ENCODE data around the gene XPO6. TPM values are rescaled to one million over a fixed set of nuclear protein-coding genes. Genes with fewer than 3 reads are reported as not detected.

XPO6 gene
- total RNA-seq, 4 donors from 2014 or later = 94.7 to 272 (median 130) TPM

GRCh38 chr16:28187595-28188004 lies 24.2 kb downstream of the XPO6 start:
- Histone ChIP-seq H3K36me3 (no peaks in the 10 kb centered on the region), H3K27me3 (no peaks in the 10 kb centered on the region), H3K4me1 (peaks cover 0 to 36% (median 14%) of the 10 kb centered on the region in 4 donors), H3K27ac (peak overlapping the region; percentile 47 to 78 (median 62)), H3K4me3 (no peak overlapping the region), H3K9me3 (no peaks in the 10 kb centered on the region)
- no peak for DNase-seq
- TF ChIP-seq CTCF (IDR thresholded peaks at IDR 0.05) = no peak
- no peak for TF ChIP-seq POLR2A (IDR thresholded peaks at IDR 0.05)

DNA sequence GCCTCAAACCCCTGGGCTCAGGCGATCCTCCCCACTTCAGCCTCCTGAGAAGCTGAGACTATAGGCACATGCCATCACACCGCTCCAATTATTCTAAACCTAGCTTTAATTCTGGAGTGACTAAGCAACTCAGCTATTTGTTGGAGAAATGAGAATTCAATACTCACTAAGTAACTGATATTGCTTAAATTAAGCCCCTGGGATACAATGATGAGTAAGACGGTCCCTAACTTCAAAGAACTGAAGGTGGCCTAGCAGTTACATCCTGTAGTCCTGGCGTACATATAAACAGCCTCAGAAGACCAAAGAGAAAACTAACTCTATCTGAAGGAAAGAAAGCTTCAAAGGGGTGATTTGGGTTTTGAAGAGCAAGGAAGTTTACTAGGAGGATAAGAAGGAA lies 25.0 kb downstream of the XPO6 start:
- H3K4me3 ChIP-seq = no peak overlapping the region
- H3K9me3 ChIP-seq = no peaks in the 10 kb centered on the region
- peak overlapping the region; percentile 47 to 78 (median 62) for H3K27ac ChIP-seq
- no peaks in the 10 kb centered on the region for H3K27me3 ChIP-seq
- peaks cover 3 to 34% (median 15%) of the 10 kb centered on the region in 4 donors for H3K4me1 ChIP-seq
- no peaks in the 10 kb centered on the region for H3K36me3 ChIP-seq
- TF ChIP-seq POLR2A (IDR thresholded peaks at IDR 0.05) (no peak), CTCF (IDR thresholded peaks at IDR 0.05) (no peak)
- DNase-seq = no peak

- H3K27me3 ChIP-seq = no peaks in the 10 kb centered on the region
- no peak overlapping the region for H3K4me3 ChIP-seq
- DNase-seq = no peak
- no peaks in the 10 kb centered on the region for H3K36me3 ChIP-seq
- H3K4me1 ChIP-seq = peaks cover 3 to 34% (median 20%) of the 10 kb centered on the region in 4 donors
- peak overlapping the region in 1 of 4 donors; percentile 78 for H3K27ac ChIP-seq
- H3K9me3 ChIP-seq = no peaks in the 10 kb centered on the region
- TF ChIP-seq CTCF (IDR thresholded peaks at IDR 0.05) = no peak
- TF ChIP-seq POLR2A (IDR thresholded peaks at IDR 0.05) = no peak
Observed at GRCh38 chr16:28185696-28186095, 26.1 kb downstream of the XPO6 start.

DNA sequence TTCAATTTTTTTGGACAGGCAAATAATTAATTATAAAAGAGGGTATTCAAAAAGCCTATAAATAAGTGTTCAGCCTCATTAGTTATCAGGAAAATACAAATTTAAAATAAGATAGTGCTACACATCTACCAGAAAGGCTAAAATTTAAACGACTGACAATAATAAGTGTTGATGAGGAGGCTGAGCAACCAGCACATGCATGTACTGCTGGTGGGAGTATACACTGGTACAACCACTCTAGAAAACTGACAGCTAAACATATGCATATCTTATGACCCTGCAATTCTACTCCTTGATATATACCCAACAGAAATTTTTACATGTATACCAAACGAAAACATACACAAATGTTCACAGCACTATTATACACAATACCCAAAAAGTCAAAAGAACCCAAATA lies 27.1 kb downstream of the XPO6 start:
- Histone ChIP-seq H3K4me1 (peaks cover 3 to 32% (median 20%) of the 10 kb centered on the region in 4 donors), H3K36me3 (no peaks in the 10 kb centered on the region), H3K27me3 (no peaks in the 10 kb centered on the region), H3K9me3 (no peaks in the 10 kb centered on the region), H3K4me3 (no peak overlapping the region), H3K27ac (no peak overlapping the region)
- TF ChIP-seq POLR2A (IDR thresholded peaks at IDR 0.05) (no peak), CTCF (IDR thresholded peaks at IDR 0.05) (no peak)
- DNase-seq = no peak

- Histone ChIP-seq H3K9me3 (no peaks in the 10 kb centered on the region), H3K4me1 (peaks cover 3 to 28% (median 15%) of the 10 kb centered on the region in 4 donors), H3K27ac (no peak overlapping the region), H3K36me3 (no peaks in the 10 kb centered on the region), H3K27me3 (no peaks in the 10 kb centered on the region), H3K4me3 (no peak overlapping the region)
- DNase-seq = no peak
- TF ChIP-seq POLR2A (IDR thresholded peaks at IDR 0.05) = no peak
- no peak for TF ChIP-seq CTCF (IDR thresholded peaks at IDR 0.05)
Observed at GRCh38 chr16:28183930-28184329, 27.8 kb downstream of the XPO6 start.

DNA sequence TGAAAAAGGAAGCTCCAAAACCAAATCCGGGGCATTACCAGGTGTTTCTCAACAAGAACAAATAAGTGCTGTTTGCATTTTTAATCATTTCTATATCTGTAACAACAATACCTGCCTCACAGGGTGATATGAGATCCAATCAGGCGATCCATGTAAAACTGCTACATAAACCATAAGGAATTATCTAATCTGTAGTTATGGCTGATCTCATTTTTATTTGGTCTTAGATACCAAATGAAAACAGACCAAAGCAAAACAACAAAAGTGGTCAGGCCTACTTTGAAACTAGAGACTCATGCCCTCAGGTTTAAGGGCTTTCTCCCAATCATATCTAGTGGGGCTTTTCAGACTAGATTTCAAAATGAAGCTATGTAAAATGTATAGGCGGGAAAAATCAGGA lies 28.3 kb downstream of the XPO6 start:
- DNase-seq = no peak

More for the DNA sequence above, 28.3 kb downstream of the XPO6 start:
- Histone ChIP-seq H3K27ac (no peak overlapping the region), H3K4me3 (no peak overlapping the region), H3K4me1 (peaks cover 3 to 28% (median 13%) of the 10 kb centered on the region in 4 donors), H3K9me3 (no peaks in the 10 kb centered on the region), H3K27me3 (no peaks in the 10 kb centered on the region), H3K36me3 (no peaks in the 10 kb centered on the region)
- TF ChIP-seq POLR2A (IDR thresholded peaks at IDR 0.05) = no peak
- TF ChIP-seq CTCF (IDR thresholded peaks at IDR 0.05) = no peak
